ENCODE results near the gene MLPH. TPM values are rescaled to one million over a fixed set of nuclear protein-coding genes. Genes with fewer than 3 reads are reported as not detected.

MLPH gene
- total RNA-seq, 1 donor from 2014 or later = 88.9 TPM

- ATAC-seq = no peak
- intact Hi-C loops (cut with micrococcal nuclease) = no loop called here
- no peak for DNase-seq
These were observed 43.7 kb downstream of the MLPH start for GRCh38 chr2:237530472-237531433.

GRCh38 chr2:237532160-237532559 is 45.1 kb downstream of the MLPH start:
- no peak for DNase-seq
- intact Hi-C loops (cut with micrococcal nuclease) = no loop called here
- no peak for ATAC-seq

- DNase-seq = no peak
- ATAC-seq = no peak
- intact Hi-C loops (cut with micrococcal nuclease) = no loop called here
These were observed 46.7 kb downstream of the MLPH start for GRCh38 chr2:237533668-237534161.

- DNase-seq = no peak
- intact Hi-C loops (cut with micrococcal nuclease) = no loop called here
- ATAC-seq = no peak
These were observed 47.3 kb downstream of the MLPH start for GRCh38 chr2:237534380-237534779.

- DNase-seq (no peak), ATAC-seq (no peak)
- intact Hi-C loops (cut with micrococcal nuclease) = no loop called here
These were observed 48.5 kb downstream of the MLPH start for GRCh38 chr2:237535385-237536082.

- intact Hi-C loops (cut with micrococcal nuclease) = no loop called here
- ATAC-seq (no peak), DNase-seq (no peak)
These were observed 49.0 kb downstream of the MLPH start for GRCh38 chr2:237536083-237536415.

- intact Hi-C loops (cut with micrococcal nuclease) = no loop called here
These were observed 49.6 kb downstream of the MLPH start for GRCh38 chr2:237536617-237537016.

GRCh38 chr2:237538001-237538720 is 51.1 kb downstream of the MLPH start:
- no peak for ATAC-seq
- DNase-seq = no peak
- intact Hi-C loops (cut with micrococcal nuclease) = no loop called here

More at GRCh38 chr2:237536617-237537016, 49.6 kb downstream of the MLPH start:
- DNase-seq = no peak
- no peak for ATAC-seq

GRCh38 chr2:237538901-237539300 is 51.9 kb downstream of the MLPH start:
- intact Hi-C loops (cut with micrococcal nuclease) = no loop called here
- DNase-seq (no peak), ATAC-seq (no peak)

- ATAC-seq (peak; percentile 69), DNase-seq (no peak)
These were observed 52.6 kb downstream of the MLPH start for GRCh38 chr2:237539681-237540080.

GRCh38 chr2:237540223-237540775 is 53.2 kb downstream of the MLPH start:
- intact Hi-C loops (cut with micrococcal nuclease) = no loop called here
- DNase-seq (no peak), ATAC-seq (peak; percentile 39)

More at GRCh38 chr2:237539681-237540080, 52.6 kb downstream of the MLPH start:
- intact Hi-C loops (cut with micrococcal nuclease) = no loop called here

GRCh38 chr2:237540823-237541222 is 53.8 kb downstream of the MLPH start:
- peak; percentile 80 for DNase-seq
- intact Hi-C loops (cut with micrococcal nuclease) = no loop called here
- ATAC-seq = peak; percentile 93

- no peak for DNase-seq
- peak; percentile 4 for ATAC-seq
- intact Hi-C loops (cut with micrococcal nuclease) = no loop called here
These were observed 54.2 kb downstream of the MLPH start for GRCh38 chr2:237541243-237541642.

- ATAC-seq = no peak
- intact Hi-C loops (cut with micrococcal nuclease) = no loop called here
- DNase-seq = no peak
These were observed 55.1 kb downstream of the MLPH start for GRCh38 chr2:237542001-237542704.

GRCh38 chr2:237546040-237546875 is 59.2 kb downstream of the MLPH start:
- intact Hi-C loops (cut with micrococcal nuclease) = no loop called here
- DNase-seq (no peak), ATAC-seq (no peak)

GRCh38 chr2:237546876-237547395 is 59.9 kb downstream of the MLPH start:
- DNase-seq (no peak), ATAC-seq (no peak)
- intact Hi-C loops (cut with micrococcal nuclease) = no loop called here

- no peak for ATAC-seq
- DNase-seq = no peak
- intact Hi-C loops (cut with micrococcal nuclease) = no loop called here
These were observed 60.9 kb downstream of the MLPH start for GRCh38 chr2:237547841-237548416.
